H9 (cell line): ENCODE data around the gene TP73. TPM values are rescaled to one million over a fixed set of nuclear protein-coding genes. Genes with fewer than 3 reads are reported as not detected.
A peak's percentile ranks its signal among the peaks of the same experiment; 100 is the strongest.

Experiments
- DNase-seq: peaks from one replicate; pipeline ENCODE4 v3.0.0-alpha.2; 2017
- H2AFZ ChIP-seq: one replicate; pipeline ENCODE4 v1.6.1; 2013; ENCODE audit warnings: mild to moderate bottlenecking, low read length, control low read depth, moderate library complexity
- H2AK5ac ChIP-seq: 2 replicates; pipeline ENCODE4 v1.6.1; 2013; ENCODE audit warnings: low read length, control low read depth, mixed read lengths; ENCODE audit not compliant: insufficient read length
- H2BK120ac ChIP-seq: one replicate; pipeline ENCODE4 v1.6.1; 2013; ENCODE audit warnings: low read depth, mild to moderate bottlenecking, low read length, control low read depth, inconsistent platforms; ENCODE audit not compliant: poor library complexity, severe bottlenecking
- H2BK12ac ChIP-seq: 2 replicates; pipeline ENCODE4 v1.6.1; 2013; ENCODE audit warnings: low read length, control low read depth, mixed read lengths, low read depth; ENCODE audit not compliant: insufficient read length
- H2BK15ac ChIP-seq: 2 replicates; pipeline ENCODE4 v1.6.1; 2013; ENCODE audit warnings: low read depth, low read length, control low read depth
- H2BK20ac ChIP-seq: one replicate; pipeline ENCODE4 v1.6.1; 2013; ENCODE audit warnings: low read depth, mild to moderate bottlenecking, low read length, control low read depth, inconsistent platforms; ENCODE audit not compliant: poor library complexity, severe bottlenecking
- H2BK5ac ChIP-seq: 2 replicates; pipeline ENCODE4 v1.6.1; 2013; ENCODE audit warnings: low read length, control low read depth, mixed read lengths; ENCODE audit not compliant: insufficient read length
- H3K14ac ChIP-seq: 2 replicates; pipeline ENCODE4 v1.6.1; 2013; ENCODE audit warnings: low read length, control low read depth; ENCODE audit not compliant: insufficient read depth
- H3K18ac ChIP-seq: 2 replicates; pipeline ENCODE4 v1.6.1; 2013; ENCODE audit warnings: low read depth, mild to moderate bottlenecking, mixed read lengths, low read length, control low read depth; ENCODE audit not compliant: insufficient read length
- H3K23ac ChIP-seq: 2 replicates; pipeline ENCODE4 v1.6.1; 2013; ENCODE audit warnings: low read length, control low read depth, mixed read lengths, low read depth; ENCODE audit not compliant: insufficient read length
- H3K23me2 ChIP-seq: 2 replicates; pipeline ENCODE4 v1.6.1; 2013; ENCODE audit warnings: low read depth, mild to moderate bottlenecking, mixed read lengths, low read length, control low read depth; ENCODE audit not compliant: insufficient read length, poor library complexity, severe bottlenecking
- H3K27ac ChIP-seq: 2 replicates; pipeline ENCODE4 v1.5.1; 2013; ENCODE audit warnings: low read length, control low read depth, mixed read lengths, low read depth; ENCODE audit not compliant: insufficient read length
- H3K27me3 ChIP-seq: 2 replicates; pipeline ENCODE4 v1.6.1; 2013; ENCODE audit warnings: low read length, control low read depth, inconsistent platforms; ENCODE audit not compliant: insufficient read depth
- H3K4ac ChIP-seq: 2 replicates; pipeline ENCODE4 v1.6.1; 2013; ENCODE audit warnings: low read depth, mild to moderate bottlenecking, control low read depth, inconsistent platforms, low read length, moderate library complexity
- H3K4me1 ChIP-seq: 2 replicates; pipeline ENCODE4 v1.6.1; 2013; ENCODE audit warnings: low read length, control low read depth, inconsistent platforms; ENCODE audit not compliant: insufficient read depth
- H3K4me2 ChIP-seq: 2 replicates; pipeline ENCODE4 v1.6.1; 2013; ENCODE audit warnings: low read length, control low read depth, mixed read lengths; ENCODE audit not compliant: insufficient read length, insufficient read depth
- H3K56ac ChIP-seq: 2 replicates; pipeline ENCODE4 v1.6.1; 2013; ENCODE audit warnings: low read depth, mild to moderate bottlenecking, mixed read lengths, low read length, control low read depth; ENCODE audit not compliant: insufficient read length
- H3K79me1 ChIP-seq: 2 replicates; pipeline ENCODE4 v1.6.1; 2013; ENCODE audit warnings: low read depth, mild to moderate bottlenecking, moderate library complexity, low read length, control low read depth, inconsistent platforms; ENCODE audit not compliant: insufficient read depth, poor library complexity, severe bottlenecking
- H3K79me2 ChIP-seq: 2 replicates; pipeline ENCODE4 v1.6.1; 2013; ENCODE audit warnings: low read length, control low read depth, inconsistent platforms; ENCODE audit not compliant: insufficient read depth
- H3K9ac ChIP-seq: 2 replicates; pipeline ENCODE4 v1.6.1; 2013; ENCODE audit warnings: low read length, control low read depth, mixed read lengths; ENCODE audit not compliant: insufficient read length; ENCODE audit errors: extremely low read depth
- H3K9me3 ChIP-seq: one replicate; pipeline ENCODE4 v1.6.1; 2013; ENCODE audit warnings: low read depth, low read length, inconsistent platforms; ENCODE audit not compliant: control insufficient read depth
- H3T11ph ChIP-seq: one replicate; pipeline ENCODE4 v1.6.1; 2013; ENCODE audit warnings: mild to moderate bottlenecking, low read length, control low read depth, inconsistent platforms
- H4K20me1 ChIP-seq: one replicate; pipeline ENCODE4 v1.6.1; 2013; ENCODE audit not compliant: control insufficient read depth, insufficient read length, insufficient read depth
- H4K5ac ChIP-seq: 2 replicates; pipeline ENCODE4 v1.6.1; 2013; ENCODE audit warnings: low read depth, mild to moderate bottlenecking, mixed read lengths, low read length, control low read depth; ENCODE audit not compliant: insufficient read length
- H4K8ac ChIP-seq: replicated peaks from 2 replicates; pipeline ENCODE4 v1.6.1; 2013; ENCODE audit warnings: low read length, control low read depth, mixed read lengths, low read depth; ENCODE audit not compliant: insufficient read length
- H4K91ac ChIP-seq: 2 replicates; pipeline ENCODE4 v1.6.1; 2013; ENCODE audit warnings: low read depth, mild to moderate bottlenecking, moderate library complexity, mixed read lengths, low read length, control low read depth; ENCODE audit not compliant: insufficient read length
- H3K27ac Mint-ChIP-seq, 3 experiments: 2 replicates in 2 of 3; 3 replicates in 1 of 3; pipeline ENCODE4 v1.8.0; 2020 to 2021; ENCODE audit warnings: mixed read lengths in 3 of 3, mild to moderate bottlenecking in 1 of 3, moderate library complexity in 1 of 3
- H3K27me3 Mint-ChIP-seq: 2 replicates; pipeline ENCODE4 v1.8.0; 2021; ENCODE audit warnings: low read depth, mild to moderate bottlenecking, moderate library complexity, mixed read lengths
- H3K36me3 Mint-ChIP-seq, 3 experiments: 2 replicates in 2 of 3; 3 replicates in 1 of 3; pipeline ENCODE4 v1.8.0; 2020 to 2021; ENCODE audit warnings: low read depth in 3 of 3, mixed read lengths in 3 of 3; ENCODE audit not compliant: insufficient read depth in 1 of 3
- H3K4me1 Mint-ChIP-seq, 2 experiments: 2 replicates each; pipeline ENCODE4 v1.8.0; 2020; ENCODE audit warnings: mixed read lengths in 2 of 2
- H3K4me3 Mint-ChIP-seq, 2 experiments: 2 replicates in 1 of 2; 3 replicates in 1 of 2; pipeline ENCODE4 v1.8.0; 2020 to 2021; ENCODE audit warnings: mild to moderate bottlenecking in 2 of 2, mixed read lengths in 2 of 2, moderate library complexity in 1 of 2
- H3K9me3 Mint-ChIP-seq, 2 experiments: 2 replicates in 1 of 2; 3 replicates in 1 of 2; pipeline ENCODE4 v1.8.0; 2020; ENCODE audit warnings: mild to moderate bottlenecking in 2 of 2, mixed read lengths in 2 of 2, moderate library complexity in 1 of 2
- CTCF ChIP-seq: fragments of 200-600 bp; sonication (generic); conservative IDR thresholded peaks from 3 replicates; pipeline ENCODE4 v1.8.0; 2021; ENCODE audit warnings: antibody characterized with exemption, mild to moderate bottlenecking
- WGBS: extraction: QIAGEN DNeasy Blood & Tissue Kit; methylation state at CpG from one replicate; pipeline ENCODE4 v1.1.7; 2013; ENCODE audit warnings: missing lambda C conversion rate, low lambda C conversion rate, mixed read lengths; ENCODE audit not compliant: insufficient read length; ENCODE audit errors: extremely low coverage; 5-methylcytosine and 5-hydroxymethylcytosine counted together
- total RNA-seq: library from RNA; stranded (reverse); gene quantifications from 2 replicates; pipeline ENCODE4 v1.2.1, GENCODE V29; 2021

Gene TP73
- total RNA-seq, 1 experiment from 2014 or later = 4.7 TPM

- Histone ChIP-seq H2BK20ac (no peak overlapping the region), H4K20me1 (no peaks in the 10 kb centered on the region), H3K27me3 (no peaks in the 10 kb centered on the region), H2BK12ac (no peak overlapping the region), H3K56ac (no peak overlapping the region), H2AK5ac (no peak overlapping the region), H3K23ac (no peak overlapping the region), H3K4me1 (no peaks in the 10 kb centered on the region), H2BK15ac (no peak overlapping the region), H3K4ac (no peak overlapping the region), H4K91ac (no peak overlapping the region), H3K9ac (no peak overlapping the region), H3K4me2 (no peak overlapping the region), H3K79me2 (no peaks in the 10 kb centered on the region), H3K14ac (no peak overlapping the region), H4K5ac (no peak overlapping the region), H4K8ac (no peak overlapping the region), H3K18ac (no peak overlapping the region), H3K79me1 (no peaks in the 10 kb centered on the region), H3K23me2 (no peaks in the 10 kb centered on the region), H3K27ac (no peak overlapping the region), H3T11ph (no peak overlapping the region), H2BK120ac (no peak overlapping the region), H2AFZ (no peak overlapping the region), H2BK5ac (no peak overlapping the region), H3K9me3 (no peaks in the 10 kb centered on the region)
- H3K4me3 Mint-ChIP-seq = no peak overlapping the region
- no peak for TF ChIP-seq CTCF
- H3K27ac Mint-ChIP-seq = no peak overlapping the region
- H3K36me3 Mint-ChIP-seq = no peaks in the 10 kb centered on the region; a peak in 1 of 7 replicates
- no CpG with 5 or more reads among the region's 9 CpGs for WGBS
- peak; percentile 19 for DNase-seq
- H3K4me1 Mint-ChIP-seq = peaks cover 24 to 44% of the 10 kb centered on the region in 2 experiments
- no peaks in the 10 kb centered on the region for H3K9me3 Mint-ChIP-seq
- H3K27me3 Mint-ChIP-seq = peaks cover 43% of the 10 kb centered on the region
Observed at GRCh38 chr1:3669971-3670431, 17.7 kb downstream of the TP73 start.
